ENCODE results near the gene DOCK8. TPM values are rescaled to one million over a fixed set of nuclear protein-coding genes. Genes with fewer than 3 reads are reported as not detected.

Gene DOCK8
- total RNA-seq, 2 donors from 2014 or later: 5.2 to 9.5 TPM

DNA sequence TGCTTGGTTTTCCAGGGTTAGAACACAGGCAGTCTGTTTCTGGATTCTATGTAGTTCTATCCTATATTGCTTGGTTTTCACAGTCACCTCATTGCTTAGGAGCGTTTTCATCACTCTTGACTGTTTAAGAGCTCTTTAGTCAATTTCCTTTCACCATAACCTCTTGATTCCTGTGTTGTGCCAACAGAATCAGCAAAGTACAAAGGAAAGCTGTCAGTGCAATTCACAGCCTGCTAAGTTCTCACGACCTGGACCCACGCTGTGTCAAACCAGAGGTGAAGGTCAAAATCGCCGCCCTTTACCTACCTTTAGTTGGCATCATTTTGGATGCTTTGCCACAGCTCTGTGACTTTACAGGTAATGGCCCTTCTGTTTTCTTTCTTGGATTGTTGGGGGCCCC is 199.9 kb downstream of the DOCK8 start:
- H3K4me3 ChIP-seq: no peak overlapping the region

DNA sequence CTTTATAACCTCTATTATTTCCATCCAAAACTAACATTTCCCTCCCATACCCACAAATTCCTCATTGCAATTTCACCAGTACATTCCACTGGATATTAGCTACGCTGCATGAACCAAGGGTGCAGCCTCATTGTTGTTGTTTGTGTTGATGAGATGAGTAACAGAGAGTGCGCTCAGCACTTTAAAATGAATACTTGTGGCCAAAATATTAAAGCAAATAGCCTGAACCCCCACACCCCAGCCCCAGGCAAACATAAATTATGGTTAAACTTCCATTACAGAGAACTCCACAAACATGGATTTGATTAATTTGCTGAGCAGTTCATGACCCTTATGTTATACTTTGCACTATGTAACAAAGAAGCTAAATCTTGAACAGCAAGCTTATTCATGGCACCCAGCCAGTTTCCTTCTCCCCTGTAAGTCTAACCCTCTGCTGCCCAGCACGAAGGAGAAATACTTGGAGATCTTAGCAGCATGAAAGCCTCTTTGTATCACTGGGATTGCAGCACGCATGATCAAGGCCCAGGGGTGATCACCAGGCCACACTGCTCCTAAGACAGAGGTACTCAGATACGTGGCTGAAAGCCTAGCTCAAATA is 205.0 kb downstream of the DOCK8 start:
- no peak for DNase-seq (ENCODE audit: low spot score)
- TF ChIP-seq, protein P1, sequence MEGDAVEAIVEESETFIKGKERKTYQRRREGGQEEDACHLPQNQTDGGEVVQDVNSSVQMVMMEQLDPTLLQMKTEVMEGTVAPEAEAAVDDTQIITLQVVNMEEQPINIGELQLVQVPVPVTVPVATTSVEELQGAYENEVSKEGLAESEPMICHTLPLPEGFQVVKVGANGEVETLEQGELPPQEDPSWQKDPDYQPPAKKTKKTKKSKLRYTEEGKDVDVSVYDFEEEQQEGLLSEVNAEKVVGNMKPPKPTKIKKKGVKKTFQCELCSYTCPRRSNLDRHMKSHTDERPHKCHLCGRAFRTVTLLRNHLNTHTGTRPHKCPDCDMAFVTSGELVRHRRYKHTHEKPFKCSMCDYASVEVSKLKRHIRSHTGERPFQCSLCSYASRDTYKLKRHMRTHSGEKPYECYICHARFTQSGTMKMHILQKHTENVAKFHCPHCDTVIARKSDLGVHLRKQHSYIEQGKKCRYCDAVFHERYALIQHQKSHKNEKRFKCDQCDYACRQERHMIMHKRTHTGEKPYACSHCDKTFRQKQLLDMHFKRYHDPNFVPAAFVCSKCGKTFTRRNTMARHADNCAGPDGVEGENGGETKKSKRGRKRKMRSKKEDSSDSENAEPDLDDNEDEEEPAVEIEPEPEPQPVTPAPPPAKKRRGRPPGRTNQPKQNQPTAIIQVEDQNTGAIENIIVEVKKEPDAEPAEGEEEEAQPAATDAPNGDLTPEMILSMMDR (IDR thresholded peaks at IDR 0.05): no peak
- Histone ChIP-seq H3K27ac (no peak overlapping the region), H3K36me3 (no peaks in the 10 kb centered on the region), H3K27me3 (no peaks in the 10 kb centered on the region), H3K4me1 (no peaks in the 10 kb centered on the region), H3K9me3 (no peaks in the 10 kb centered on the region), H3K4me3 (no peak overlapping the region)

More for the DNA sequence above, 199.9 kb downstream of the DOCK8 start:
- H3K4me1 ChIP-seq: no peaks in the 10 kb centered on the region
- H3K9me3 ChIP-seq: no peaks in the 10 kb centered on the region
- no peak overlapping the region for H3K27ac ChIP-seq
- no peaks in the 10 kb centered on the region for H3K27me3 ChIP-seq
- no peak for DNase-seq (ENCODE audit: low spot score)
- no peaks in the 10 kb centered on the region for H3K36me3 ChIP-seq
- TF ChIP-seq, protein P1 (IDR thresholded peaks at IDR 0.05): no peak

DNA sequence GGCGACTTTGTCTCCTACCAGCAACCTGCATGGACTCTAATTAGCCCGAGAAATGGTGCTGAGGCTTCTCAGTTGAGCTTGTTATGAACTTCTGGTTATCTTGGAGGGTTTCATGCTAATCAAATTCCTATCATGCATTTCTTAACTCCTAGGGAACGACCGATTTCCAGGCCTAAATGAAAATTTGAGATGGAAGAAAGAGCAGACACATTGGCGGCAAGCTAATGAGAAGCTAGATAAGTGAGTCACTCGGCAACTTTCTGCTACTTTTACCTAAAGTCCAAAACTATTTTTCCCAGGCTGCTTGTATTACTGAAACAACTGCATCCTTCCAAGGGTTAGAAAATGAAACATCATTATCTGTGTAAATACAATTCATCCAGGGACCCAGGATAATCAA is 207.2 kb downstream of the DOCK8 start:
- H3K36me3 ChIP-seq: no peaks in the 10 kb centered on the region
- H3K27me3 ChIP-seq: no peaks in the 10 kb centered on the region

DNA sequence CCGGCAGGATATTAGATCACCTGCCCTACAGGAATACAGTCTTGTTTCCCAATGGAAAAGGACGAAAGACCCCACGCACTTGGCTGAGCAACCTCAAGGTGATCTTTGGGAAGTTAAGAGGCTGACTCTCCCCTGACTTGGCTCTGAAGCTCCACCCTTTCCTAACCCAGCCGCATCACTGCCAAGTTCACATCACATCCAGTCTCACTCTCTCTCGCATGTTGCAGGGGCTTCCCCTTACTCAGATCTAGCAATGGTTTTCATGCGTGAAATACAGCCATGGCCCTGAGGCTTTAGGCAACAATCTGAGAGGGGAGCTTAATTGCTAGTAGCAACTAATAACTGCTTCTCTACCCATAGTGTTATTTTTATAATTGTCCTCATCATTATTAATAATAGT is 211.6 kb downstream of the DOCK8 start:
- TF ChIP-seq, protein P1 (IDR thresholded peaks at IDR 0.05): no peak
- Histone ChIP-seq H3K4me3 (no peak overlapping the region), H3K36me3 (no peaks in the 10 kb centered on the region), H3K27ac (no peak overlapping the region), H3K27me3 (no peaks in the 10 kb centered on the region), H3K4me1 (no peaks in the 10 kb centered on the region), H3K9me3 (no peaks in the 10 kb centered on the region)
- DNase-seq (ENCODE audit: low spot score): no peak

More for the DNA sequence above, 207.2 kb downstream of the DOCK8 start:
- TF ChIP-seq, protein P1 (IDR thresholded peaks at IDR 0.05): no peak
- no peak overlapping the region for H3K4me3 ChIP-seq
- DNase-seq (ENCODE audit: low spot score): no peak
- H3K4me1 ChIP-seq: no peaks in the 10 kb centered on the region
- no peaks in the 10 kb centered on the region for H3K9me3 ChIP-seq
- H3K27ac ChIP-seq: no peak overlapping the region

DNA sequence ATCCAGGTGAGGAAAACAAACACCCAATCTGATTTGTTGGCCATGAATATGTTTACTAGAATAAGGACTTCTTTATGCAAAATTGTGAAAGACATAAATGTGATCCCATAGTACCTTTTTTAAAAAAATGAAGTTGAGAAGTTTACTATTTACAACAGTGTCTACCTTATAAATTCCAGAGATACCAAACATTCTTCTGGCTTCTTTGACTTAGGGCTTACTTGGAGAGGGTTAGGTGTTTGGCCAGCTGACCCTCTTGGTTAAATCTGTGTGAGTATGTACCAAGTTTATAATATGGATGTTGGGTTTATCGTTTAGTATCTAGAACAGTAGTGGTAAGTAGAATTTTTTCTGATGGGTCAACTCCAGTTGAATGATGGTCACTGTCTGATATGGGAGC is 212.3 kb downstream of the DOCK8 start:
- H3K9me3 ChIP-seq: no peaks in the 10 kb centered on the region
- no peaks in the 10 kb centered on the region for H3K36me3 ChIP-seq
- no peak overlapping the region for H3K4me3 ChIP-seq
- no peaks in the 10 kb centered on the region for H3K27me3 ChIP-seq
- H3K4me1 ChIP-seq: no peaks in the 10 kb centered on the region
- no peak for DNase-seq (ENCODE audit: low spot score)
- H3K27ac ChIP-seq: no peak overlapping the region
- TF ChIP-seq, protein P1 (IDR thresholded peaks at IDR 0.05): no peak

DNA sequence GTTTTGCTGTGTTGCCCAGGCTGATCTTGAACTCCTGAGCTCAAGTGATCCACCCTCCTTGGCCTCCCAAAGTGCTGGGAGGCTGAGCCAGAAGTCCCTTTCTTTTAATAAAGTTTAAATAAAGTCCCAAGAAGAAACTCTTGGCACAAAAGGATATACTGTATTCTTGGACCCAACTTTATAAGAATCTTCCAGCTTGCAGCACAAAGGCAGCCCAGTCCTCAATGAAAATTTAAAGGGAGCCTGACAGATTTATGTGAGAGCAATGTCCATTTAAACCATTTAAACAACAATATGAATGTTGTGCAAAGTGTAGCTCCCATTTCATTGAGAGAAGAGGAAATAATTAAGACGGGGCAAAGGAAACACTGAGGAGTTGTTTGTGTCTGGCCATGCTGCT is 217.0 kb downstream of the DOCK8 start:
- H3K27ac ChIP-seq: no peak overlapping the region
- H3K4me1 ChIP-seq: no peaks in the 10 kb centered on the region
- TF ChIP-seq, protein P1 (IDR thresholded peaks at IDR 0.05): no peak
- no peaks in the 10 kb centered on the region for H3K27me3 ChIP-seq
- H3K4me3 ChIP-seq: no peak overlapping the region
- no peak for DNase-seq (ENCODE audit: low spot score)
- H3K36me3 ChIP-seq: no peaks in the 10 kb centered on the region
- H3K9me3 ChIP-seq: no peaks in the 10 kb centered on the region

Measured in right atrium auricular region (tissue), 2 donors.